Measurements from ENCODE around the gene ADAMTS8. TPM values are rescaled to one million over a fixed set of nuclear protein-coding genes. Genes with fewer than 3 reads are reported as not detected.

The ADAMTS8 gene
- total RNA-seq, 2 donors from 2014 or later = 0.82 to 1.7 TPM

GRCh38 chr11:130425156-130425555 is 3.3 kb downstream of the ADAMTS8 start:
- Histone ChIP-seq H3K4me1 (replicated peaks) (peaks cover 6% of the 10 kb centered on the region), H3K4me3 (no peak overlapping the region), H3K36me3 (no peaks in the 10 kb centered on the region), H3K9me3 (no peaks in the 10 kb centered on the region), H3K27me3 (replicated peaks; ENCODE audit: insufficient read depth) (peaks cover 5% of the 10 kb centered on the region), H3K27ac (no peak overlapping the region)
- 85% methylated on average over 8 of the region's 8 CpGs for WGBS
- no peak for DNase-seq (ENCODE audit: low spot score)
- intact Hi-C loops (cut with DNase I) = no loop called here
- TF ChIP-seq, protein P1, sequence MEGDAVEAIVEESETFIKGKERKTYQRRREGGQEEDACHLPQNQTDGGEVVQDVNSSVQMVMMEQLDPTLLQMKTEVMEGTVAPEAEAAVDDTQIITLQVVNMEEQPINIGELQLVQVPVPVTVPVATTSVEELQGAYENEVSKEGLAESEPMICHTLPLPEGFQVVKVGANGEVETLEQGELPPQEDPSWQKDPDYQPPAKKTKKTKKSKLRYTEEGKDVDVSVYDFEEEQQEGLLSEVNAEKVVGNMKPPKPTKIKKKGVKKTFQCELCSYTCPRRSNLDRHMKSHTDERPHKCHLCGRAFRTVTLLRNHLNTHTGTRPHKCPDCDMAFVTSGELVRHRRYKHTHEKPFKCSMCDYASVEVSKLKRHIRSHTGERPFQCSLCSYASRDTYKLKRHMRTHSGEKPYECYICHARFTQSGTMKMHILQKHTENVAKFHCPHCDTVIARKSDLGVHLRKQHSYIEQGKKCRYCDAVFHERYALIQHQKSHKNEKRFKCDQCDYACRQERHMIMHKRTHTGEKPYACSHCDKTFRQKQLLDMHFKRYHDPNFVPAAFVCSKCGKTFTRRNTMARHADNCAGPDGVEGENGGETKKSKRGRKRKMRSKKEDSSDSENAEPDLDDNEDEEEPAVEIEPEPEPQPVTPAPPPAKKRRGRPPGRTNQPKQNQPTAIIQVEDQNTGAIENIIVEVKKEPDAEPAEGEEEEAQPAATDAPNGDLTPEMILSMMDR (IDR thresholded peaks at IDR 0.05) = no peak
- TF ChIP-seq POLR2AphosphoS5 (IDR thresholded peaks at IDR 0.05) (no peak), POLR2A (IDR thresholded peaks at IDR 0.05) (no peak)

GRCh38 chr11:130424613-130425140 is 3.7 kb downstream of the ADAMTS8 start:
- no peak overlapping the region for H3K4me3 ChIP-seq
- H3K27ac ChIP-seq = no peak overlapping the region
- intact Hi-C loops (cut with DNase I) = loop anchor here (5.0 kb wide), 1 partner anchor 107 kb away; no protein-coding TSS in a partner anchor
- peaks cover 5% of the 10 kb centered on the region for H3K27me3 ChIP-seq (replicated peaks; ENCODE audit: insufficient read depth)
- no peak for DNase-seq (ENCODE audit: low spot score)
- 93% methylated on average over 14 of the region's 14 CpGs for WGBS
- no peak for TF ChIP-seq POLR2A (IDR thresholded peaks at IDR 0.05)
- TF ChIP-seq, protein P1 (IDR thresholded peaks at IDR 0.05) = no peak
- no peak for TF ChIP-seq POLR2AphosphoS5 (IDR thresholded peaks at IDR 0.05)
- H3K4me1 ChIP-seq (replicated peaks) = peaks cover 6% of the 10 kb centered on the region
- no peaks in the 10 kb centered on the region for H3K36me3 ChIP-seq
- H3K9me3 ChIP-seq = no peaks in the 10 kb centered on the region

- Histone ChIP-seq H3K27me3 (replicated peaks; ENCODE audit: insufficient read depth) (peaks cover 5% of the 10 kb centered on the region), H3K36me3 (no peaks in the 10 kb centered on the region), H3K4me1 (replicated peaks) (peaks cover 6% of the 10 kb centered on the region), H3K27ac (no peak overlapping the region), H3K9me3 (no peaks in the 10 kb centered on the region), H3K4me3 (no peak overlapping the region)
- DNase-seq (ENCODE audit: low spot score) = no peak
- 84% methylated on average over 16 of the region's 16 CpGs for WGBS
- no peak for TF ChIP-seq POLR2A (IDR thresholded peaks at IDR 0.05)
- TF ChIP-seq, protein P1 (IDR thresholded peaks at IDR 0.05) = no peak
- no peak for TF ChIP-seq POLR2AphosphoS5 (IDR thresholded peaks at IDR 0.05)
- intact Hi-C loops (cut with DNase I) = loop anchor here (5.0 kb wide), 1 partner anchor 106 kb away; no protein-coding TSS in a partner anchor
Measured at GRCh38 chr11:130423541-130424142, 4.8 kb downstream of the ADAMTS8 start.

DNA sequence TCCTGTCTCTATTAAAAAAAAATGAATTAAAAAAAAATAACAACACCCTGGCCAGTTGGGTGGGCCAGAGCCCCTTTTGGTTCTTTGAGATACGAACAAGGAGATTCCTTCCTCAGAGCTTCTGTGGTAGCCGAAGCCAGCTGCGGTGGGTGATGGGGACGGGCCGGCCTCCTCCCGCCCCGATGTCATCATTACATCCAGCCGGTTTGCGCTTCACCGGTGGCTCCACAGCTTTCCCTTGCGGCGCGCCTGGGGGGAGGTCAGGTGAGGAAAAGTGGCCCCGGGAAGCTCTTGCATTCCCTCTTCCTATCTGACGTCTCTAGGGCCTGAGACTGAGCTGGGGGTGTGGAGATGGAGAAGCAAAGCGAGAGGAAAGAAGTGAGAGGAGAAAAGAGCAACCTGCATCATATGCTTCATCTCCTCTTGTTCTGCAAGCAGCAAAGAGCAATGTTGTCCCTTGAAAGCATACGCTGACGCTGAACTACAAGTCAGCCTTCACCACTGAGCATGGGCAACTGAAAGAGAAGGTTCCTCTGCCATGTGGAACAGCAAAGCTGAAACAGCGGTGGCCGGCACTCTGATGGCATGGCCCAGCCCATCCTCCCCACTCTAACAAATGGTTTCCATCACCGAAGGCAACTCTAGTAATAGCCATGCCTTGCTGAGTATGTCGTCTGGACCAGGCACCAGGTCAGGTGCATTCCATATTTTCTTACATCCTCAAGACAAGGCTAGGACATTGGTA is 6.0 kb downstream of the ADAMTS8 start:
- H3K36me3 ChIP-seq = no peaks in the 10 kb centered on the region
- intact Hi-C loops (cut with DNase I) = loop anchor here (5.0 kb wide), 1 partner anchor 105 kb away; no protein-coding TSS in a partner anchor
- no peak overlapping the region for H3K27ac ChIP-seq
- no peak for DNase-seq (ENCODE audit: low spot score)
- peaks cover 2% of the 10 kb centered on the region for H3K4me1 ChIP-seq (replicated peaks)
- peaks cover 5% of the 10 kb centered on the region for H3K27me3 ChIP-seq (replicated peaks; ENCODE audit: insufficient read depth)
- 90% methylated on average over 22 of the region's 22 CpGs for WGBS
- no peak for TF ChIP-seq POLR2AphosphoS5 (IDR thresholded peaks at IDR 0.05)
- no peak for TF ChIP-seq POLR2A (IDR thresholded peaks at IDR 0.05)
- TF ChIP-seq, protein P1 (IDR thresholded peaks at IDR 0.05) = no peak
- H3K4me3 ChIP-seq = no peak overlapping the region
- no peaks in the 10 kb centered on the region for H3K9me3 ChIP-seq
